Ishikawa (cell line): Measurements from ENCODE around the gene ATF6.

Source experiments
- CEBPB ChIP-seq: IDR thresholded peaks from 2 replicates; pipeline ENCODE4 v1.6.1; 2012
- CREB1 ChIP-seq: IDR thresholded peaks from 2 replicates; pipeline ENCODE4 v1.6.1; 2012; ENCODE audit warnings: low read depth
- EGR1 ChIP-seq: IDR thresholded peaks from 2 replicates; pipeline ENCODE4 v1.6.1; 2012
- EP300 ChIP-seq: IDR thresholded peaks from 2 replicates; pipeline ENCODE4 v1.6.1; 2012; ENCODE audit warnings: borderline replicate concordance
- FOXM1 ChIP-seq: IDR thresholded peaks from 2 replicates; pipeline ENCODE4 v1.6.1; 2012; ENCODE audit warnings: low read depth, borderline replicate concordance
- NFIC ChIP-seq: IDR thresholded peaks from 2 replicates; pipeline ENCODE4 v1.6.1; 2012
- RAD21 ChIP-seq: IDR thresholded peaks from 2 replicates; pipeline ENCODE4 v1.6.1; 2012; ENCODE audit warnings: low read depth
- TAF1 ChIP-seq: IDR thresholded peaks from 2 replicates; pipeline ENCODE4 v1.6.1; 2012; ENCODE audit warnings: low read depth, mild to moderate bottlenecking
- TCF12 ChIP-seq: IDR thresholded peaks from 2 replicates; pipeline ENCODE4 v1.6.1; 2012; ENCODE audit warnings: low read depth
- TEAD4 ChIP-seq: IDR thresholded peaks from 2 replicates; pipeline ENCODE4 v1.6.1; 2012
- YY1 ChIP-seq: IDR thresholded peaks from 2 replicates; pipeline ENCODE4 v1.6.1; 2012; ENCODE audit warnings: low read depth
- ZBTB7A ChIP-seq: IDR thresholded peaks from 2 replicates; pipeline ENCODE4 v1.6.1; 2012; ENCODE audit warnings: low read depth
- TF ChIP-seq, protein P1 (sequence below): IDR thresholded peaks from 2 replicates; pipeline ENCODE4 v1.6.1; 2012
- TF ChIP-seq, protein P2 (sequence below): IDR thresholded peaks from 2 replicates; pipeline ENCODE4 v1.6.1; 2012; ENCODE audit warnings: low read depth, mild to moderate bottlenecking
- TF ChIP-seq, protein P3 (sequence below): IDR thresholded peaks from 2 replicates; pipeline ENCODE4 v1.6.1; 2012

ATF6 gene

DNA sequence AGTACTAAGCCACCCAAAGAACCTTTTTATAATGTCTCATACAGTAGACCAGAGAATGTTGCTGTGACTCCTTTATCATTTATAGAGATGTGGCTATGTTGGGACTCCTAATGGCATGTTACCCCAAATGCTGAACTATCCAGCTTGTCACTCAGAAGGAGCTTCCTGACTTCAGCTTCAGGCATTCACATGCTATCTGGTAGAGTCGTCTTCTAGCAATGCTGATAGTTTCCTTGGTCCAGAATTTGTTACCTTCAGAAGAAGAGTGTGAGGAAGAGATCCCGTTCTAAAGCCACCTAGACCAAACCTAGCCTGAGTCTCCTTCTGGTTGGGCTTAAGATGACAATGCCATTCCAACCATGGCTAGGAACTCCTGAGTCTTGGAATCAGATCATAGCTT lies 189.5 kb downstream of the ATF6 start:
- TF ChIP-seq TEAD4 (no peak), ZBTB7A (no peak), YY1 (no peak), EP300 (no peak), TCF12 (no peak), NFIC (no peak), EGR1 (no peak), RAD21 (no peak), CEBPB (no peak), FOXM1 (no peak), TAF1 (no peak)
- TF ChIP-seq, protein P1, sequence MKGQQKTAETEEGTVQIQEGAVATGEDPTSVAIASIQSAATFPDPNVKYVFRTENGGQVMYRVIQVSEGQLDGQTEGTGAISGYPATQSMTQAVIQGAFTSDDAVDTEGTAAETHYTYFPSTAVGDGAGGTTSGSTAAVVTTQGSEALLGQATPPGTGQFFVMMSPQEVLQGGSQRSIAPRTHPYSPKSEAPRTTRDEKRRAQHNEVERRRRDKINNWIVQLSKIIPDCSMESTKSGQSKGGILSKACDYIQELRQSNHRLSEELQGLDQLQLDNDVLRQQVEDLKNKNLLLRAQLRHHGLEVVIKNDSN, result no peak
- TF ChIP-seq, protein P2, sequence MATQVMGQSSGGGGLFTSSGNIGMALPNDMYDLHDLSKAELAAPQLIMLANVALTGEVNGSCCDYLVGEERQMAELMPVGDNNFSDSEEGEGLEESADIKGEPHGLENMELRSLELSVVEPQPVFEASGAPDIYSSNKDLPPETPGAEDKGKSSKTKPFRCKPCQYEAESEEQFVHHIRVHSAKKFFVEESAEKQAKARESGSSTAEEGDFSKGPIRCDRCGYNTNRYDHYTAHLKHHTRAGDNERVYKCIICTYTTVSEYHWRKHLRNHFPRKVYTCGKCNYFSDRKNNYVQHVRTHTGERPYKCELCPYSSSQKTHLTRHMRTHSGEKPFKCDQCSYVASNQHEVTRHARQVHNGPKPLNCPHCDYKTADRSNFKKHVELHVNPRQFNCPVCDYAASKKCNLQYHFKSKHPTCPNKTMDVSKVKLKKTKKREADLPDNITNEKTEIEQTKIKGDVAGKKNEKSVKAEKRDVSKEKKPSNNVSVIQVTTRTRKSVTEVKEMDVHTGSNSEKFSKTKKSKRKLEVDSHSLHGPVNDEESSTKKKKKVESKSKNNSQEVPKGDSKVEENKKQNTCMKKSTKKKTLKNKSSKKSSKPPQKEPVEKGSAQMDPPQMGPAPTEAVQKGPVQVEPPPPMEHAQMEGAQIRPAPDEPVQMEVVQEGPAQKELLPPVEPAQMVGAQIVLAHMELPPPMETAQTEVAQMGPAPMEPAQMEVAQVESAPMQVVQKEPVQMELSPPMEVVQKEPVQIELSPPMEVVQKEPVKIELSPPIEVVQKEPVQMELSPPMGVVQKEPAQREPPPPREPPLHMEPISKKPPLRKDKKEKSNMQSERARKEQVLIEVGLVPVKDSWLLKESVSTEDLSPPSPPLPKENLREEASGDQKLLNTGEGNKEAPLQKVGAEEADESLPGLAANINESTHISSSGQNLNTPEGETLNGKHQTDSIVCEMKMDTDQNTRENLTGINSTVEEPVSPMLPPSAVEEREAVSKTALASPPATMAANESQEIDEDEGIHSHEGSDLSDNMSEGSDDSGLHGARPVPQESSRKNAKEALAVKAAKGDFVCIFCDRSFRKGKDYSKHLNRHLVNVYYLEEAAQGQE, result no peak
- TF ChIP-seq, protein P3, sequence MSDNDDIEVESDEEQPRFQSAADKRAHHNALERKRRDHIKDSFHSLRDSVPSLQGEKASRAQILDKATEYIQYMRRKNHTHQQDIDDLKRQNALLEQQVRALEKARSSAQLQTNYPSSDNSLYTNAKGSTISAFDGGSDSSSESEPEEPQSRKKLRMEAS, result no peak

DNA sequence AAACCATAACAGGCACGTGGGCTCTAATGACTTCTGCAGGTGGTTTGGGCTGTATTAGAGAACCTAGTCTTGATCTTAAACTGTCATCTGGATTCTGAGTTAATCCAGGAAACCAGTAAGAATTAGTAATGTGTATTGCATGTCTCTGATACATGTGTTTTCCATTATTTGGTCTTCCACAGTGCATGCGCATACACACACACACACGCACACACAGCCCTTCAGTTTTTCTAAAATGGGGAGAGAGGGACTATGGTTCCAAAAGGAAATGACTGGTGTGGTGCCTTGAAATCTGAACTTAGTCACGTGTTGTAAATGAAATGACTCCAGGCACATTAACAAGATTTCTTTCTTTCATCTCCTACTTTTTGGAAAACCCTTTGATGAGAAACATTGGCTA lies 190.0 kb downstream of the ATF6 start:
- no peak for TF ChIP-seq EP300
- TF ChIP-seq TEAD4, result no peak
- TF ChIP-seq CREB1, result no peak
- TF ChIP-seq, protein P2, result no peak
- no peak for TF ChIP-seq TAF1
- no peak for TF ChIP-seq TCF12
- TF ChIP-seq, protein P1, result no peak
- TF ChIP-seq YY1, result no peak
- no peak for TF ChIP-seq CEBPB
- no peak for TF ChIP-seq ZBTB7A
- no peak for TF ChIP-seq FOXM1
- no peak for TF ChIP-seq RAD21
- TF ChIP-seq EGR1, result no peak
- TF ChIP-seq, protein P3, result no peak
- no peak for TF ChIP-seq NFIC

DNA sequence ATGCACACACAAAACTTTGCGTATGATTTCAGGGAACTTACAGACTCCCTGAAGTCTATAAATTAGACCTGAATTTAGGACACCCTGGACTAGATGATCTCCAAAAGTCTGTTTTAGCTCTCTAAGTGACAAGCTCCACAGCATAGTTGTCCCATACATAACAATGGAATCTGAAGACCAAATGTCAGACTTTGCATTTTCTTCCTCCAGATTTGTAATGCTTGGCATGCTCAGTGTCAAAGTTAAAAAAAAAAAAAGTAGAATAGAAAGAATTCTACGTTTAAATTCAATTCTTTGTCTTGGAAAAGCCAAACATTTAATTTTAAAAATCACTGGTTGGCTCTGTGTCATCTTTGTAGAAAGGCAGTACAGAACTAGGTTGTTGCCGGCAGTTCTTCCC lies 190.8 kb downstream of the ATF6 start:
- TF ChIP-seq, protein P2, result no peak
- TF ChIP-seq RAD21 (no peak), EGR1 (no peak), FOXM1 (no peak), YY1 (no peak), CEBPB (no peak)
- TF ChIP-seq, protein P1, result no peak
- TF ChIP-seq, protein P3, result no peak

DNA sequence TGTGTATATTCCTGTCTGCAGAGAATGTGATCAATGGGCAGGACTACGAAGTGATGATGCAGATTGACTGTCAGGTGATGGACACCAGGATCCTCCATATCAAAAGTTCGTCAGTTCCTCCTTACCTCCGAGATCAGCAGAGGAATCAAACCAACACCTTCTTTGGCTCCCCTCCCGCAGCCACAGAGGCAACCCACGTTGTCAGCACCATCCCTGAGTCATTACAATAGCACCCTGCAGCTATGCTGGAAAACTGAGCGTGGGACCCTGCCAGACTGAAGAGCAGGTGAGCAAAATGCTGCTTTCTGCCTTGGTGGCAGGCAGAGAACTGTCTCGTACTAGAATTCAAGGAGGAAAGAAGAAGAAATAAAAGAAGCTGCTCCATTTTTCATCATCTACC lies 192.3 kb downstream of the ATF6 start:
- TF ChIP-seq, protein P2, result no peak
- TF ChIP-seq TCF12, result no peak
- no peak for TF ChIP-seq NFIC
- no peak for TF ChIP-seq TAF1
- TF ChIP-seq, protein P3, result no peak
- no peak for TF ChIP-seq EP300
- TF ChIP-seq, protein P1, result no peak
- TF ChIP-seq CREB1, result no peak
- TF ChIP-seq YY1, result no peak
- no peak for TF ChIP-seq ZBTB7A
- TF ChIP-seq RAD21, result no peak
- TF ChIP-seq CEBPB, result no peak
- TF ChIP-seq FOXM1, result no peak
- TF ChIP-seq EGR1, result no peak
- TF ChIP-seq TEAD4, result no peak
